HK-2 (cell line): Measurements from ENCODE around the gene TDG.
"Not testable (repeated sequence)": the region's sequence is repeated elsewhere in the genome, so short reads cannot be mapped to it uniquely, and the experiment has no call there.

ENCODE experiments used
- DNase-seq: peaks from one replicate; pipeline ENCODE4 v3.0.0-alpha.2; 2018; ENCODE audit not compliant: unreplicated experiment

The TDG gene

DNA sequence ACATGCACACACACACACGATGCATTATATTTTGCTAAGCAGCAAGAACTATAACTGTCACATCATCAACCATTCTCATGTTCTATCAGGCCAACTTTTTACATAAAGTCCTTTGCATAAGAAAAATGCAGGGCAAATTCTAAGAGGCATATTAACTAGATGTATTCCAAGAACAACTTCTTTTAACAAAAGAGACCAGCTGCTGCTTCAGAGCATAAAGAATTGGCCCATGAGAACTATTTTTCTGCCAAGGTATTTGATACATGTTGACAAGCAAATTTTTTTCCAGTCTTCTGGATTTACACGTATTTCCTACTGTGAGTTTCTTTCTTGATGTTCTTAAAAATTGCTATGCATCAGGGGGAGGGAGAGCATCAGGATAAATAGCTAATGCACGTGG lies 57.1 kb downstream of the TDG start:
- DNase-seq: no peak

DNA sequence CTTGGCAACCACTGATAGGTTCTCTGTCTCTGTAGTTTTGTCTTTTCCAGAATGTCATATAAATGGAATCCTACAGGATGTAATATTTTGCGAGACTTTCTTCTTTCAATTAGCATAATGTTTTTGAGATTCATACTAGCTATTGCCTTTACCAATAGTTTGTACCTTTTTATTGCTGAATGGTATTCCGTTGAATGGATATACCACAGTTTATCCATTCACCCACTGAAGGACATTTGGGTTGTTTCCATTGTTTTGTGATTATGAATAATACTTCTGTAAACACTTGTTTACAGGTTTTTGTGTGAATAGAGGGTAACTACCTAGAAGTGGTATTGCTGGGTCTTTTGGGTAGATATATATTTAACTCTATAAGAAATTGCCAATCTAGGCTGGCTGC lies 58.0 kb downstream of the TDG start:
- DNase-seq: no peak

DNA sequence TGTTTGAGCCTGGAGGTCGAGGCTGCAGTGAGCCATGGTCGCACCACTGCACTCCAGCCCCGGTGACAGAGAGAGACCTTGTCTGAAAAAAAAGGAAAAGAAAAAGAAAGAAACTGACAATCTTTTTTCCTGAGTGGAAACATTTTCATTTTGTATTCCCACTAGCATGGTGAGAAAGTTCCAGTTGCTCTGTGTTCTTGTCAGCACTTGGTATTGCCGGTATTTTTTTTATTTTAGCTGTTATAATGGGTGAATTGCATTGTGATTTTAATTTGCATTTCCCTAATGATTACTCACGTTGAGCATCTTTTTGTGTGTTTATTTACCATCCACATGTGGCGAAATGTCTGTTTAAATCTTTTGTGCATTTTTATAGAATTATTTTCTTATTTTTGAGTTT lies 58.7 kb downstream of the TDG start:
- DNase-seq: no peak

DNA sequence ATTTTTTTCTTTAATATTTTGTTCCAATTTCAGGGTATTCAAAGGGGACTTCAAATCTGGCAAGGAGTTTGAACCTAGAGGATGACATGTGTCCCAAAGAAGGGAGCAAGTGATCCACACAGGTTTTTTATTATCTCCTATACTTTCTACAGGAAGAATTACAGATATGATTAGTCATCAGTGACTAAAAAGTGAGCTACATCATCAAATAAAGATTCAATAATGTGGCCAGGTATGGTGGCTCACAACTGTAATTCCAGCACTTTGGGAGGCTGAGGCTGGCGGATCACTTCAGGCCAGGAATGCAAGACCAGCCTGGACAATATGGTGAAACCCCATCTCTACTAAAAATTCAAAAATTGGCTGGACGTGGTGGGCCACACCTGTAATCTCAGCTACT lies 60.1 kb downstream of the TDG start:
- no peak for DNase-seq

DNA sequence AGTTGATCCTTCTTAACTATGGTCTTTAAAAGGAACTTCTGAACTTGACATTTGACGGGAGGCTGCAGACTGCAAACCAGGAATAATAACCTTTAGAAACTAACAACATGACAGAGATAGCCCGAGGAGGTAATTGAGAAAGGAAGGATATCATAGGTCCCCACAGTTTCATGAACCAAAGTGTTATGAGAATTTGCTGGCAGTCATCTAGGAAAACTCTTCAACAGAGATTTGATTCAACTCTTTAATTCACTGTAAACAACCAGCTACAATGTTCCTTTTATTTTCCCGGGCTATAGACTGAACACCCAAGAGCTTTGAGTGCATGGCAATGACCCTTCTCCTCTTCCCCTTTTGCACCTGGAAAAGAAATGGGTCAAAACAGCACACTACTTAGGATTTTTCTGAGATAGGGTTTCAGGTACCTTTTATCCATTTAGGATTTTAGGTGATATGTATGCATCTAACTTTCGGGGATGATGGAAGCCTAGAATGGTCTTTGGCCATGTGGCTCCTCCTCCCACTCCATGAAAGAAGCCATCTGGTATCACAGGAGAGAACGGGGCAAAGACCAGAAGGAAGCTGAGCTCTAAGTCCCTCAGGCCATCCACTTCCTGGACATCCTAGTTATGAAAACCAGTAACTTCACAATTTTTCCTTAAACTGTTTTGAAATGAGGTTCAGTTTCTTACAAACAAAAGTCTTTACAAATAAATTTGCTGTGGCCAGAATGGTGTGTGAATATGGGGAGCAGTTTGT lies 61.3 kb downstream of the TDG start:
- no peak for DNase-seq

DNA sequence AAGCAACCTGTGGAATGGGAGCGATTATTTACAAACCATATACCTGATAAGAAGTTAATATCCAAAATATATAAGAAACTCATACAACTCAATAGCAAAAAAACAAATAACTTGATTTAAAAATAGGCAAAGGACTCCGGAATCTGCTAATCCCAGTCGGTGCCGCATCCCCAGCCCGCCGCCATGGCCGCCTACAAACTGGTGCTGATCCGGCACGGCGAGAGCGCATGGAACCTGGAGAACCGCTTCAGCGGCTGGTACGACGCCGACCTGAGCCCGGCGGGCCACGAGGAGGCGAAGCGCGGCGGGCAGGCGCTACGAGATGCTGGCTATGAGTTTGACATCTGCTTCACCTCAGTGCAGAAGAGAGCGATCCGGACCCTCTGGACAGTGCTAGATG lies 64.9 kb downstream of the TDG start:
- DNase-seq: not testable (repeated sequence)

DNA sequence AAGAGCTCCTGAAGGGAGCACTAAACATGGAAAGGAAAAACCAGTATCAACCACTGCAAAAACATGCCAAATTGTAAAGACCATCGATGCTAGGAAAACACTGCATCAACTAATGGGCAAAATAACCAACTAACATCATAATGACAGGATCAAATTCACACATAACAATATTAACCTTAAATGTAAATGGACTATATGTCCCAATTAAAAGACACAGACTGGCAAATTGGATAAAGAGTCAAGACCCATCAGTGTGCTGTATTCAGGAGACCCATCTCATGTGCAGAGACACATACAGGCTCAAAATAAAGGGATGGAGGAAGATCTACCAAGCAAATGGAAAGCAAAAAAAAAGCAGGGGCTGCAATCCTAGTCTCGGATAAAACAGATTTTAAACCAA lies 70.5 kb downstream of the TDG start:
- not testable (repeated sequence) for DNase-seq
